Activated naive CD8-positive, alpha-beta T cell (primary cell): Measurements from ENCODE around the gene FBXL14.
A peak's percentile ranks its signal among the peaks of the same experiment; 100 is the strongest.

ENCODE experiments used
- H3K27ac Mint-ChIP-seq: one replicate; pipeline ENCODE4 v1.8.0; 2021; ENCODE audit warnings: mixed read lengths
- H3K27me3 Mint-ChIP-seq: one replicate; pipeline ENCODE4 v1.8.0; 2021; ENCODE audit warnings: mixed read lengths
- H3K36me3 Mint-ChIP-seq: one replicate; pipeline ENCODE4 v1.8.0; 2021; ENCODE audit warnings: mixed read lengths
- H3K4me1 Mint-ChIP-seq: one replicate; pipeline ENCODE4 v1.8.0; 2021; ENCODE audit warnings: low read depth, mixed read lengths
- H3K4me3 Mint-ChIP-seq: one replicate; pipeline ENCODE4 v1.8.0; 2021; ENCODE audit warnings: mild to moderate bottlenecking, mixed read lengths
- H3K9me3 Mint-ChIP-seq: one replicate; pipeline ENCODE4 v1.8.0; 2021; ENCODE audit warnings: low read depth, mixed read lengths

Gene FBXL14

DNA sequence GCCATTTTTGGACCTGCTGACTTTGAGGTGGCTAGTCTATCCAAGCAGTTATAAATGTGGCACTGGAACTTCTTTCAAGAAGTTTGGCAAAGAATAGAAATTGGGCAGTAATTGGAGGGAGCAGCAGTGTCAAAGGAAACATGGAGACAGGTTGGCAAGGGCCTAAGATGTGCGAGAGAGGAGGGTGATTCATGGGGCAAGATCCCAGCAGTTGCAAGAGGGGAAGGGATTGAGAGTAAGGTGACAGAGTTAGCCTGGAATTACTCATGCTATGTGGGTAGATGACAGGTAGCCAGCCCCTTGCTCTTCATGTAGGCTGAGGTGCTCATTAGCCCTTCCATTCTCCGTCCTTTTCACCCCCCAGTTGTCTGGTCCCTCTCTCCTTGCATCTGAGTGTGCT lies 42.2 kb downstream of the FBXL14 start:
- no peaks in the 10 kb centered on the region for H3K9me3 Mint-ChIP-seq

DNA sequence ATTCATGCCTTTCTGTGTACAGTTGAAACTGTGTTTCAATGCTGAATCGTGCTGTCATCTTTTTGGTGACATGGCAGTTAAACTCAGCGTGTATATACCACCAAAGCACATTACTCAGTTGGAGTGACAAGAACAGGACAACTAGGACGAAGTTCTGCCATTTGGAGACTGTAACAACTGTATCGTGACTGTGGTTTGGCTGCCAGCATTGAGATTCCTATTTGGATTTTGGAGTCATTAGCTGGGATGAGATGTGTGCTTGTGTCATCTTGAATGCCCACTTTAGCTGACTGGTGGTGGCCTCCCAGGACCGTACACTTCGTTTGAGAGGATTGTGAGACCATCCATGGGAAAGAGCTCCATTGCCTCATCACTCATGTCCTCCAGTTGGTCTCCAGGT lies 42.9 kb downstream of the FBXL14 start:
- no peak overlapping the region for H3K4me3 Mint-ChIP-seq
- H3K27ac Mint-ChIP-seq = no peak overlapping the region

More for the DNA sequence above, 42.2 kb downstream of the FBXL14 start:
- Mint-ChIP-seq H3K4me1 (peaks cover 7% of the 10 kb centered on the region), H3K4me3 (no peak overlapping the region), H3K36me3 (no peaks in the 10 kb centered on the region), H3K27me3 (peaks cover 8% of the 10 kb centered on the region), H3K27ac (no peak overlapping the region)

DNA sequence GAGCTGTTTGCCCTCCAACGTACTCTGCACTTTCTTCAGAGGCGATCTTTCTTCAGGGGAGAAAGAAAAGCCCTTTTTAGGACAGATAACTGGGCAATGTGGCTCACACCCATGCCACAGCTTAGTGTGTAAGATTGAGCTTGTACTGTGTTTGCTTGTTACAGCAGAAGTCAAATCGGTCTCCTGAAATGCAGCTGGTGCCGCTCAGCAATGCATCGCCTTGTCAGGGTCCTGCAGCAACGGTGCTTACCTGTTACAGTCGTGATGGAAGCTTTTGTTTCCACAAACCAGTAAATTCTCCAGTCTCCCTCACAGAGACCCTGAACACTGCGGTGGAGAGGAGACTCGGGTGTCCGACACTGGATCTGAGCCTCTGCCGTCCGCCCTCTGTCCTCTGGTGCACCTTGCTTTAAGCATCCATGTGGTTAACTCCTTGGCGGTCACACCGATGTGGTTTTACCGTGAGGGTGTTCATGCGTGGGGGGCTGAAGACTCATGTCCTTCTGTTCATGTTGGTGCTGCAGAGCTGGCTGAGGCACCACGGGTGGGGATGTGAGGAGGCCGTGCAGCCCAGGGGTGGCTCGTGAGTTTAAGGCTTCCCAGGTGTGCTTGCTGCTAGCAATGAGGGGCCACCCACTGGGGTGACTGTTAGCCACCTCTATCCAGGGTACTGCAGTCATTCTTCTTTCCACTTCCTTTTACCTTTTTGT lies 47.3 kb downstream of the FBXL14 start:
- Mint-ChIP-seq H3K4me3 (no peak overlapping the region), H3K4me1 (no peaks in the 10 kb centered on the region), H3K9me3 (no peaks in the 10 kb centered on the region), H3K27me3 (peaks cover 23% of the 10 kb centered on the region), H3K27ac (no peak overlapping the region), H3K36me3 (no peaks in the 10 kb centered on the region)

More for the DNA sequence above, 42.9 kb downstream of the FBXL14 start:
- Mint-ChIP-seq H3K4me1 (peaks cover 7% of the 10 kb centered on the region), H3K27me3 (peaks cover 5% of the 10 kb centered on the region), H3K9me3 (no peaks in the 10 kb centered on the region), H3K36me3 (no peaks in the 10 kb centered on the region)

GRCh38 chr12:1544996-1545700 lies 49.2 kb downstream of the FBXL14 start:
- no peak overlapping the region for H3K27ac Mint-ChIP-seq
- no peaks in the 10 kb centered on the region for H3K4me1 Mint-ChIP-seq
- H3K9me3 Mint-ChIP-seq = no peaks in the 10 kb centered on the region
- H3K36me3 Mint-ChIP-seq = no peaks in the 10 kb centered on the region
- no peak overlapping the region for H3K4me3 Mint-ChIP-seq
- H3K27me3 Mint-ChIP-seq = peaks cover 24% of the 10 kb centered on the region

DNA sequence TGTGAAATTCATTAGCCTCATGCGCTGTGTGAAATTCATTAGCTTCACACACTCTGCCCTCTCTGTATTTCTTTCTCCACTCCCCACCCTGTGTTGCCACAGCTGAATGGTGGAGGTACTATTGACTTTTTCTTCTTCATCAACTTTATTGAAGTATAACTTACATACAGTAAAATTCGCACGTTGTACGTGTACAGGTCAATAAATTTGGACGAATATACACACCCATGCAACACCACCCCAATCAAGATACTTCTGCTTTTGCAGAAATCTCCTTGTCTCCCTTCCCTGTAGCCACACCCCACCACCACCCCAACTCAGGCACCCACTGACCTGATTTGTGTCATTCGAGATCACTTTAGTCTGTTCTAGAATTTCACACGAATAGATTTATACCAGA lies 51.8 kb downstream of the FBXL14 start:
- H3K36me3 Mint-ChIP-seq = no peaks in the 10 kb centered on the region
- H3K27me3 Mint-ChIP-seq = peaks cover 40% of the 10 kb centered on the region
- no peaks in the 10 kb centered on the region for H3K9me3 Mint-ChIP-seq
- no peak overlapping the region for H3K4me3 Mint-ChIP-seq
- H3K27ac Mint-ChIP-seq = no peak overlapping the region
- no peaks in the 10 kb centered on the region for H3K4me1 Mint-ChIP-seq

- Mint-ChIP-seq H3K4me1 (no peaks in the 10 kb centered on the region), H3K27ac (no peak overlapping the region), H3K36me3 (no peaks in the 10 kb centered on the region)
Measured at GRCh38 chr12:1540690-1541089, 53.7 kb downstream of the FBXL14 start.

DNA sequence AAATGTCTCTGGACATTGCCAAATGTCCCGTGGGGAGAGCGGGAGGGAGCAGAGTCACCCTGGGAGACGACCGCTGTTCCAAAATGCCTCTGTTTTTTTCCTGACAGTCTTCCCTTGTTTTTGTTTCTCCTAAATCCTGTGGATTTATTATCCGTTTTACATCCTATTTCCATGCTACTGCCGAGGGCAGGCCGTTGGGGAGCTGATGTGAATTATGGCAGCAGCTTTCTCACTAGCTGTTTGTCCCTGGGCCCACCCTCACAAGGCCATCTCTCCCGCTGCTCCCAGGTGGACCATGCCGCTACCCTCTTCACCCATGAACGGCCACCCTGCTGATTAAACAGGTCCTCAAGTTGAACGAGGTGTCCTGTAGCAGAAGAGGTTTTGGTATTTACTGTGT lies 55.2 kb downstream of the FBXL14 start:
- Mint-ChIP-seq H3K27me3 (peaks cover 47% of the 10 kb centered on the region), H3K4me1 (peaks cover 5% of the 10 kb centered on the region), H3K36me3 (no peaks in the 10 kb centered on the region), H3K27ac (no peak overlapping the region), H3K9me3 (no peaks in the 10 kb centered on the region), H3K4me3 (no peak overlapping the region)

More at GRCh38 chr12:1540690-1541089, 53.7 kb downstream of the FBXL14 start:
- Mint-ChIP-seq H3K27me3 (peaks cover 51% of the 10 kb centered on the region), H3K4me3 (no peak overlapping the region), H3K9me3 (no peaks in the 10 kb centered on the region)

GRCh38 chr12:1536817-1537216 lies 57.6 kb downstream of the FBXL14 start:
- Mint-ChIP-seq H3K36me3 (no peaks in the 10 kb centered on the region), H3K27me3 (peaks cover 57% of the 10 kb centered on the region), H3K4me3 (no peak overlapping the region), H3K9me3 (no peaks in the 10 kb centered on the region), H3K27ac (no peak overlapping the region), H3K4me1 (peaks cover 28% of the 10 kb centered on the region)

- no peak overlapping the region for H3K27ac Mint-ChIP-seq
- H3K27me3 Mint-ChIP-seq = peaks cover 55% of the 10 kb centered on the region
- no peak overlapping the region for H3K4me3 Mint-ChIP-seq
- no peaks in the 10 kb centered on the region for H3K36me3 Mint-ChIP-seq
- H3K9me3 Mint-ChIP-seq = no peaks in the 10 kb centered on the region
- peaks cover 28% of the 10 kb centered on the region for H3K4me1 Mint-ChIP-seq
Measured at GRCh38 chr12:1534748-1535147, 59.6 kb downstream of the FBXL14 start.

GRCh38 chr12:1533602-1534304 lies 60.6 kb downstream of the FBXL14 start:
- no peaks in the 10 kb centered on the region for H3K9me3 Mint-ChIP-seq
- H3K4me3 Mint-ChIP-seq = peak overlapping the region; percentile 85
- H3K27ac Mint-ChIP-seq = no peak overlapping the region
- peaks cover 50% of the 10 kb centered on the region for H3K27me3 Mint-ChIP-seq
- peaks cover 31% of the 10 kb centered on the region for H3K4me1 Mint-ChIP-seq
- no peaks in the 10 kb centered on the region for H3K36me3 Mint-ChIP-seq

GRCh38 chr12:1533205-1533601 lies 61.2 kb downstream of the FBXL14 start:
- no peaks in the 10 kb centered on the region for H3K36me3 Mint-ChIP-seq
- H3K27ac Mint-ChIP-seq = no peak overlapping the region
- peak overlapping the region; percentile 85 for H3K4me3 Mint-ChIP-seq
- no peaks in the 10 kb centered on the region for H3K9me3 Mint-ChIP-seq
- peaks cover 31% of the 10 kb centered on the region for H3K4me1 Mint-ChIP-seq
- peaks cover 47% of the 10 kb centered on the region for H3K27me3 Mint-ChIP-seq

- Mint-ChIP-seq H3K27ac (no peak overlapping the region), H3K36me3 (no peaks in the 10 kb centered on the region), H3K27me3 (peaks cover 49% of the 10 kb centered on the region), H3K4me1 (peaks cover 31% of the 10 kb centered on the region), H3K4me3 (peak overlapping the region; percentile 85), H3K9me3 (no peaks in the 10 kb centered on the region)
Measured at GRCh38 chr12:1532375-1533165, 61.8 kb downstream of the FBXL14 start.

GRCh38 chr12:1531654-1532374 lies 62.6 kb downstream of the FBXL14 start:
- no peaks in the 10 kb centered on the region for H3K36me3 Mint-ChIP-seq

DNA sequence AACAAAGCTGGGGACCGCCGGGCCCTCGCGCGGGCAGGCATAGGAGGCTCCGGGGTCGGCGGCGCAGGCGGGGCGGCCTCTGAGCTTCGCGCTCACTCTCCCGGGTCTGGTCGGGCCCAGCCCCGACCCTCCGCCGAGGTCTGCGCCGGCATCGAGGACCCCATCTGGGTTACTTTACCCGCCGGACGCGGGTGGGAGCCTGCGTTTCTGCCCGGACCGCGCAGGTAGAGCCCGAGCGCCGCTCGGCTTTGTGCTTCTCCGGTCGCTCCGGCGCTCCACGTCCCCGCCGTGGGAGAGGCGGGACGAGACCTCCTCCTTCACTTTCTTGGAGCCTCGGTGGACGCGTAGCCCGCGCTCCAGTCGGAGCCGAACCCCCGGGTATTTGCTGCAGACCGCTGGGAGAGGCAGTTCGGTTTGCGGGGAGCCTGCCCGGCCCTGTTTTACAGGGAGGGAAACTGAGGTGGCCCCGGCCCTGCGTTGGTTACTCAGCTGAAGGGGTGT lies 63.2 kb downstream of the FBXL14 start:
- Mint-ChIP-seq H3K4me1 (peaks cover 31% of the 10 kb centered on the region), H3K27ac (no peak overlapping the region), H3K9me3 (no peaks in the 10 kb centered on the region), H3K4me3 (peak overlapping the region; percentile 85), H3K36me3 (no peaks in the 10 kb centered on the region), H3K27me3 (peaks cover 46% of the 10 kb centered on the region)

More at GRCh38 chr12:1531654-1532374, 62.6 kb downstream of the FBXL14 start:
- peaks cover 45% of the 10 kb centered on the region for H3K27me3 Mint-ChIP-seq
- no peaks in the 10 kb centered on the region for H3K9me3 Mint-ChIP-seq
- H3K4me1 Mint-ChIP-seq = peaks cover 31% of the 10 kb centered on the region
- H3K27ac Mint-ChIP-seq = no peak overlapping the region
- peak overlapping the region; percentile 85 for H3K4me3 Mint-ChIP-seq
